ENCODE measurements around the gene MTF1.

The MTF1 gene

DNA sequence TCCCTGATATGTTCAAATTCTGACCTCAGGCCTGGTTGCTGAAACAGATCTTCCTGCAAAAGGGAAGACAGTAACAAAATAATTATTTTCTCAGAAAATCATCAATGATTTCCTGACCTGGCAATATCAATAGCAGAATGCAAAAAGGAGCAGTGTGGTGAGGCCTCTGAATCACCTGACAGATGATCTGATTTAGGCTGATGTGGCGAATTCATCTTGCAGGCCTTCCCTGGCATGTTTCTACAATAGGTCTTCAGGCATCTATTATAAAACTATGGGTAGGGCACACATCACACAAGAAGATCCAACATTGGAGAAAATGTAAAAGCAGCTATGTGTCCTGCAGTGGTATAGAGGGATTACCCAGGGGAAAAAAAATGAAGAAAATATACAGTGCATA, 7.1 kb upstream of the MTF1 start:
- DNase-seq, result no peak

DNA sequence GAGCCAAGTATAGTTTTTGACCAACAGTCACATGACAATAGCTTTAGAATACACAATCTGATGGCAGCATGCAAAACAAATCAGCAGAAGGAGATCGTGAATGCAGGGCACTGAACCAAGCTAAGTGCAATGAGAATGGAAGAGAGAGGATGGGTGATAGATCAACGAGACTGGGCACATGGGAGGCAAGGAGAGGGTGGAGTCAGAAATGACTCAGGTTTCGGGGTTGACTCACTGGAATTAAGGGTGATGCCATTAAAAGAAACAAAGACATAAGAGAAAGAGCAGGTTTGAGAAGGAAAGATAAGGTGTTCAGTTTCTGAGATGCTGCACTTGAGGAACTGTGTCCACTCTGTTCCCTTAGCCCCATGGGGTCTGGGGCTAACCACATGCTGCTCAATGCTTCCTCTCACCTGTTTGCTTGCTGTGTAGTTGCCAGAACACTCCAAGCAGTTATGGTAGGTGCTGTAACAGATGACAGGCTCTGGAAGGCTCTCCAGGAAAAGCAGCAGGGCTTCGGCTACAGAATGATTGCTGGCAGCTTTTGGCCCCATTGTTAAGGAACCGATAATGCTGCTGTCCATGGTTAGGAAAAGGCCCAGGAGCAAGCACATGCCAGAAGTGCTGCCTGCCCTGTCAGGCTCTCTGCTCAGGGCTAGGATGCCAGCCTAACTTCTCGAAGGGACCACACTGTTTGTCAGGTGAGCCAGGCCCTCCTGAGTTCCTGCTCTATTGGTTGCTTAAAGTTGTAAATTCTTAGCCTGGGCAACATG, 6.1 kb upstream of the MTF1 start:
- no peak for DNase-seq

DNA sequence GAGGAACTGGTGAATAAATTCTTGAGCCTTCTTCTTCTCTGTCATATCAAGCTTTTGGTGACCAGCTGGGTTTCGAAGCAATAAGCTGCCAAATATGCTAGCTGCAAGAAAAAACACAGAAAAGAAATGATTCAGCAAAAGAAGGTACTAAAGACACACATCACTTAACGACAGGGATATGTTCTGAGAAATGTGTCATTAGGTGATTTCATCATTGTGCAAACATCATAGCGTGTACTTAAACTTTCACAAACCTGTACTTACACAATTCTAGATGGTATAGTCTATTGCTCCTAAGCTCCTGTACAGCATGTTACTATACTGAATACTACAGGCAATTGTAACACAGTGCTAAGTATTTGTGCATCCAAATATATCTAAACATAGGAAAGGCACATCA, 2.9 kb upstream of the MTF1 start:
- no peak for DNase-seq

DNA sequence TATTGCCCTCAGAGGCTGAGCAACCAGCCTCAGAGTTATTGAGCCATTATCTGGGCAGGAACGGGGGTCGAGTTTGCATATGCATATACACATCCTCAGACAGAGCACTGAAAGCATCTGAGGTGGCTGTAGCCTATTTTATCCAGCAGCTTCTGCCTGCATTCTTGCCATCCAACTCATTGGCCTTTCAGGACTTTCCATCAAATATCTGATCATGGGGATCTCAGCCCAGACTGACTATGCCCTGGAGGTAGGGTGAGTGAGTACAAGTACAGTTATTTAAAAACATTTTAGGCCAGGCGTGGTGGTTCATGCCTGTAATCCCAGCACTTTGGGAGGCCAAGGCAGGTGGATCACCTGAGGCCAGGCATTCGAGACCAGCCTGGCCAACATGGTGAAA, 1.8 kb upstream of the MTF1 start:
- no peak for DNase-seq

DNA sequence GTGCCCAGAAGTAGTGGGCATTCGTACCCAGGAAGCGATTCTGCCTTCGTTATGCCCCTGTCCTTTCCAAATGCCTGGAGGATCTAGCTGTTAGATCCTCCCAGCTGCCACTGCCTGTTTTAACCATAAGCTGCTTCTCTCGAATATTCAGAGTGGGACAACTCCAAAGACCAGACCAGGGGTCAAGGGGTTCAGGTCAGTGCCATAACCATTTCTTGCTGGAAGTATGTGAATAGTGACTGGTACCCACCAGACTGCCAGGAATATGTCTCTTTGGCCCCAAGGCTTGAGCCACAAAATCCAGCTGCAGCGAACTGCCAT, 914 bp upstream of the MTF1 start:
- DNase-seq, result no peak

DNA sequence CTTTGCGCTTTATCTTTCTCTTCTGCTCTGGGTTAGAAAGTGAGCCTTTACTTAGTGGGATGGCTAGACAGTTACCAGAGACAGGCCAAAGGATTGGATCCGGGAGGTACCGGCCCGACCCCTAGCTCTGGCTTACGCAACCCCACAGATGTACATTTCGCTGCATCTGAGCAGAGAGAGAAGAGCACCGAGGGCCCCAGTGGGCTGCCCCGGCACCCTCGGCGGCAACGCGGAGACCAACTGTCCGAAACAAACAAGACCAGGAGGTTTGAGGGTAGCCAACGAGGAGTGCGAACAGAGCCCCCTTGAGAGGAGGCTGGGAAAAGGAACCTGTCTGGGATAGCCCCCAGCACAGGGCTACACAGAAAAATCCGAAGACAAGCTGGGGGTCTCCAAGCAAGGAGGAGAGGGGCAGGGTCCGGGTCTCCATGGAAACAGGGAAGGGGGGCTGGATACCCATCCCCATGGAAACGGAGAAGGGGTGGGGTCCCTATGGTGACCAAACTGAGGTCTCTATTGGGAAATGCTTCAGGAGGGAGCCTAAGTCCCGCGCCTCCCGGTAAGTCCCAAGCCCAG, 373 bp downstream of the MTF1 start:
- DNase-seq, result no peak

DNA sequence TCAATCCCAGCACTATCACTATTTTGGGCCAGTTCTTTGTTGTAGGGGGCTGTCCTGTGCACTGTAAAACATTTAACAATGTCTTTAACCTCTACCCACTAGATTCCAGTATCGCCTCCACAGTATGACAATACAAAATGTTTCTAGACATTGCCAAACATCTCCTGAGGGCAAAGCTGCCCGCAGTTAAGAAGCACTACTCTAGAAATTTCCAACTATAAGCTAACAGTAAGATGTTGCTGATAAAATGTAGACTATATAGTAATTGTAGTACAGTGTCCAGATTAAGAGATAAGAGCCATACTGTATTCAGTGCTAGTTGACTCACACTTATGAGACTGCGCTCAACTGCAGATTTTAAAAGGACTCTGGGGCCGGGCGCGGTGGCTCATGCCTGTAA, 5.0 kb downstream of the MTF1 start:
- no peak for DNase-seq

DNA sequence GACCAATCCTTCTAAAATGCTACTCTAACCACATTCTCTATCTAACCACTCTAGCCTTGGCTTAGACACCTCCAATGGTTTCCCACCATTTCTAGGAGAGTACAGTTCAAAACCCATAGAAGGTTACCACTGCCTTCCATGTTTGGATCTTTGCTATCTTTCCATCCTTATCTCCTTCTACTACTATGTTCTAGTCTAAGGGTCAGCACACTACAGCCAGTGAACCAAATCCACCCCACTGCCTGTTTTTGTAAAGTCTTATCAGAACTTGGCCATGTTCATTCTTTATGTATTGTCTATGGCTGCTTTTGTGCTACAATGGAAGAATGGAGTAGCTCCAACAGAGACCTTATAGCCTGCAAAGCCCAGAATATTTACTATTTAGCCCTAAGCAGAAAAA, 6.2 kb downstream of the MTF1 start:
- DNase-seq, result no peak

DNA sequence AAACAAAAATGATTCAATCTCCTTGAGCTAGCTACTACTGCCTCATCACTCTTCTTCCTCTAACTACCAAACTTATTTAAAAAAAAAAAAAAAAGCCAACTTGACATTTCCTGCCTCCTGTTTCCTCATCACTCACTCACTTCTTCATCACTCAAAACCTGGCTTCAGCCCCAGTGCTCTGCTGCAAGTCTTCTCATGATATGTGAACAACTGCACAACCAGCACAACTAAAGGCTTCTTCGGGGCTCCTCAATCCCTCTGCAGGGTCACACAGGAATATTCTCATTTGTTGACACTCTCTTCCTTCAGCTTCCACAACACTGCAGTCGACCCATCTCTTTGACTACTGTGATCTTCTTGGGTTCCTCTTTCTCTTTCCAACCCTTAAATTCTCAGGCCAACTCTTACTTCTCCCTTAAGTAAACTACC, 7.6 kb downstream of the MTF1 start:
- no peak for DNase-seq

GRCh38 chr1:37851262-37851661, 8.1 kb downstream of the MTF1 start:
- DNase-seq, result no peak

GRCh38 chr1:37850352-37850955, 8.9 kb downstream of the MTF1 start:
- no peak for DNase-seq

- DNase-seq, result no peak
These were observed 9.9 kb downstream of the MTF1 start for GRCh38 chr1:37849480-37849879.

DNA sequence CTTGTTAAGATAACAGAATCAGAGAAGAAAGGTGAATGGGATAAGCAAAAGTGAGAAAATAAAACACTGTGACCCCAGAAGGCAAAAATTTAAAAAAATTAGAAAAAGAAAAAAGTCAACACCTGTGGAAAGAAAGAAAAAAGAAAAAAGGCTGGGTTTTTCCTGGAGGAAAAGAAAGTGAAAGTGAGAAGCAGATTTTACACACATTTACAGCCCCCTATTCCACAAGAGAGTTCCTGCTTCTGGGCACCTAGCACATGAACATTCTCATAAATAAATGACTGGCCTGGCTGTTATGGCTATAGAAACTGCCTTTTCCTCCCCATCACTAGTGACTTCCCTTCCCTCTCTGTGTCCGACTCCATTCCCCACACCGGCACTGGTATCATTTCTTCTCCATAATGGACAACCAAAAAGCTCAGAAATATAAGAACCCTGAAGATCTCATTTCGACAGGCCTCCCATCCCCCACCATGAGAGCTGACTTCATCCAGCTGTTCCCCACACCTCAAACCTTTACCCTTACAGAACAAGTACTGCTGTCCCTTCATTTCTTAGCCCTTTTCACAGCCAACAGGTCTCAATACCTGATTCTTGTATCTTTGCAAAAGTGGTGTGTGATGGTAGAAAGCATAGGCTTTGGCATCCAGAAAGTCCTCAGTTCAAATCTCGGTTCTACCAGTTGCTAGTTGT, 12.6 kb downstream of the MTF1 start:
- no peak for DNase-seq

DNA sequence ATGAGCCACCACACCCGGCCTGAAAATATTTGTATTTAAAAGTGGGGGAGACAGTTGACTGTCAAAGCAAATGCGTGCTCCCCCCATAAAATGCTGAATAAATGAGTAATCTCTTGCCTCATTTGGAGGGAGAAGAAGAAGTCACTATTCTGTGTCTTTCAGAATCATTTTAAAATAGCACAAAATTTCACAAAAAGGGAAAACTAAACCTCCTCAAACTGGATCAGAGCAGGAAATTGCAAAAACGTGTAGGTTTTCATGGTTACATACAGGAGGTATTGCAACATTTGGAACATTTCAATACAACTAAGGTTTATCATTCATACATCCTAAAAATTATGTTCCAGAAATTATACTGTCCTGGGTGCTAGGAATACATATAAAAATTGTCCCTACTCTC, 13.6 kb downstream of the MTF1 start:
- DNase-seq, result no peak

GRCh38 chr1:37845049-37845646, 14.2 kb downstream of the MTF1 start:
- no peak for DNase-seq

- no peak for DNase-seq
These were observed 14.9 kb downstream of the MTF1 start for GRCh38 chr1:37844536-37844935.

GRCh38 chr1:37841652-37842051, 17.7 kb downstream of the MTF1 start:
- DNase-seq, result no peak

GRCh38 chr1:37840711-37841110, 18.7 kb downstream of the MTF1 start:
- DNase-seq, result no peak

DNA sequence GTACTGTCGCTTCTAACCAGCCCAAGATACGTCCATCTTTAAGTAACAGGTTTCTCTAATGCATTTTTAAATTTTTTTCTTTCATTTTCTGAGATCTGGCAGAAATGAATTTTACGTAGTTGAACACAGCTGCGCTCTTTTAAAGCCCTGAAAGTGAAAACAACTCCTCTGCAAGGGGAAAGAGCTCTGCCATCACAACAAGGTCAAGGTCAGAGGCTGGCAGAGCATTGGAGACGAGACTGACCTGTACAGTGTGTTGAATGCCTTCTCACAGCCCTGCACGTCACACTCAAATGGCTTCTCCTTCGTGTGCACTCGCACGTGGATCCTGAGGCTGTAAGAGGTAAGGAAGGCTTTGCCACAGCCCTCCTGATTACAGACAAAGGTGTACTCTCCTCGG, 19.7 kb downstream of the MTF1 start:
- no peak for DNase-seq

- no peak for DNase-seq
These were observed 22.6 kb downstream of the MTF1 start for GRCh38 chr1:37836788-37837187.

- no peak for DNase-seq
These were observed 27.6 kb downstream of the MTF1 start for GRCh38 chr1:37831809-37832208.

- DNase-seq, result no peak
These were observed 28.3 kb downstream of the MTF1 start for GRCh38 chr1:37831109-37831508.

- DNase-seq, result no peak
These were observed 30.9 kb downstream of the MTF1 start for GRCh38 chr1:37828410-37829074.

Data from SHP77 treated with DMSO at 0.1 percent for 48 hours (cell line).